CD14-positive monocyte (primary cell): ENCODE measurements around the gene RBM10. TPM values are rescaled to one million over a fixed set of nuclear protein-coding genes. Genes with fewer than 3 reads are reported as not detected.

Source experiments
- DNase-seq, 3 donors: peaks; one replicate each; pipeline ENCODE4 v3.0.0-alpha.2; 2011 to 2022
- H2AFZ ChIP-seq: 2 replicates; pipeline ENCODE4 v1.6.0; 2012; ENCODE audit warnings: mild to moderate bottlenecking, low read depth, low read length, inconsistent platforms; ENCODE audit not compliant: insufficient read depth, poor library complexity, severe bottlenecking
- H3K27ac ChIP-seq, 2 donors: 1 replicate in 1 of 2; 2 replicates in 1 of 2; pipeline ENCODE4 v1.5.1; 2012 to 2013; ENCODE audit warnings: low read length in 2 of 2, control low read depth in 1 of 2, inconsistent platforms in 1 of 2, low read depth in 1 of 2, mild to moderate bottlenecking in 1 of 2
- H3K27me3 ChIP-seq, 2 donors: one replicate each; pipeline versions ENCODE4 v1.6.0 to v1.6.1; 2011 to 2013; ENCODE audit warnings: low read length in 2 of 2; ENCODE audit not compliant: control insufficient read depth in 2 of 2, insufficient read depth in 2 of 2
- H3K36me3 ChIP-seq, 2 donors: replicated peaks in 1 of 2; 1 replicate in 1 of 2; 2 replicates in 1 of 2; pipeline versions ENCODE4 v1.5.1 to v1.6.1; 2012 to 2013; ENCODE audit warnings: low read length in 2 of 2, control low read depth in 1 of 2, inconsistent platforms in 1 of 2, mild to moderate bottlenecking in 1 of 2; ENCODE audit not compliant: insufficient read depth in 2 of 2, control insufficient read depth in 1 of 2
- H3K4me1 ChIP-seq, 2 donors: 1 replicate in 1 of 2; 2 replicates in 1 of 2; pipeline versions ENCODE4 v1.5.1 to v1.6.1; 2012 to 2013; ENCODE audit warnings: low read length in 2 of 2, control low read depth in 1 of 2, inconsistent platforms in 1 of 2, mild to moderate bottlenecking in 1 of 2, moderate library complexity in 1 of 2; ENCODE audit not compliant: insufficient read depth in 2 of 2, control insufficient read depth in 1 of 2
- H3K4me2 ChIP-seq: replicated peaks from 2 replicates; pipeline ENCODE3; 2012; ENCODE audit warnings: low read length, moderate library complexity, mild to moderate bottlenecking; ENCODE audit not compliant: poor library complexity, severe bottlenecking; ENCODE audit errors: extremely low read depth
- H3K4me3 ChIP-seq, 3 experiments: fragments of 200-600 bp in 1 of 3; sonication (generic) in 1 of 3; replicated peaks in 1 of 3; 1 replicate in 2 of 3; 2 replicates in 1 of 3; pipeline ENCODE4 v1.5.1; 2011 to 2013; ENCODE audit warnings: low read length in 3 of 3, mild to moderate bottlenecking in 3 of 3, control low read depth in 2 of 3, low read depth in 2 of 3, inconsistent platforms in 1 of 3, moderate library complexity in 1 of 3
- H3K79me2 ChIP-seq: 2 replicates; pipeline ENCODE4 v1.6.0; 2012; ENCODE audit warnings: mild to moderate bottlenecking, control low read depth, inconsistent platforms, low read length, moderate library complexity; ENCODE audit not compliant: insufficient read depth
- H3K9ac ChIP-seq: 2 replicates; pipeline ENCODE4 v1.6.0; 2017; ENCODE audit warnings: low read length, mild to moderate bottlenecking; ENCODE audit not compliant: insufficient read depth, poor library complexity, severe bottlenecking
- H3K9me3 ChIP-seq, 2 donors: replicated peaks in 1 of 2; 1 replicate in 1 of 2; 2 replicates in 1 of 2; pipeline versions ENCODE4 v1.5.1 to v1.6.1; 2012 to 2013; ENCODE audit warnings: low read length in 2 of 2, control low read depth in 1 of 2; ENCODE audit not compliant: control insufficient read depth in 1 of 2, insufficient read depth in 1 of 2
- H4K20me1 ChIP-seq: 2 replicates; pipeline ENCODE4 v1.6.0; 2012; ENCODE audit warnings: mild to moderate bottlenecking, low read length, control low read depth, moderate library complexity; ENCODE audit not compliant: insufficient read depth
- H3K27ac Mint-ChIP-seq, 7 donors: one replicate each; pipeline ENCODE4 v1.8.0; 2020; ENCODE audit warnings: mild to moderate bottlenecking in 7 of 7, mixed read lengths in 7 of 7, moderate library complexity in 6 of 7, inconsistent platforms in 2 of 7
- H3K27me3 Mint-ChIP-seq, 3 donors: one replicate each; pipeline ENCODE4 v1.8.0; 2021 to 2022; ENCODE audit warnings: low read depth in 3 of 3, mild to moderate bottlenecking in 3 of 3, mixed read lengths in 3 of 3, moderate library complexity in 3 of 3, inconsistent platforms in 1 of 3
- H3K36me3 Mint-ChIP-seq, 2 donors: one replicate each; pipeline ENCODE4 v1.8.0; 2020; ENCODE audit warnings: mixed read lengths in 2 of 2, inconsistent platforms in 1 of 2, mild to moderate bottlenecking in 1 of 2
- H3K4me1 Mint-ChIP-seq: one replicate; pipeline ENCODE4 v1.8.0; 2020; ENCODE audit warnings: mild to moderate bottlenecking, mixed read lengths
- H3K4me3 Mint-ChIP-seq, 2 donors: one replicate each; pipeline ENCODE4 v1.8.0; 2020; ENCODE audit warnings: mild to moderate bottlenecking in 2 of 2, mixed read lengths in 2 of 2, moderate library complexity in 1 of 2
- H3K9me3 Mint-ChIP-seq, 7 donors: one replicate each; pipeline ENCODE4 v1.8.0; 2020 to 2022; ENCODE audit warnings: mixed read lengths in 7 of 7, mild to moderate bottlenecking in 6 of 7, moderate library complexity in 6 of 7, inconsistent platforms in 2 of 7
- WGBS: methylation state at CpG from one replicate; pipeline ENCODE4 v1.1.5; 2013; ENCODE audit warnings: missing lambda C conversion rate; ENCODE audit not compliant: insufficient coverage; 5-methylcytosine and 5-hydroxymethylcytosine counted together
- intact Hi-C, 2 donors: fragments of 100-400 bp; cut with micrococcal nuclease; formaldehyde crosslinking; loops; one replicate each; pipeline versions ENCODE4 v1.15.0 to v1.15.1; 2023
- polyA plus RNA-seq, 3 donors: library from polyadenylated mRNA; depleted of rRNA in 1 of 3; unstranded in 2 of 3; stranded (reverse) in 1 of 3; fragments of 300-500 nt in 2 of 3; fragments of >200 nt in 1 of 3; fragmentation: Illumina TruSeq in 2 of 3; gene quantifications; 1 replicate in 2 of 3; 2 replicates in 1 of 3; pipeline ENCODE4 v1.2.3, GENCODE V29; 2012 to 2021
- TF ChIP-seq, protein P1 (sequence below): fragments of 200-600 bp; IDR thresholded peaks from one replicate; pipeline ENCODE4 v1.8.0; 2022; ENCODE audit warnings: antibody characterized with exemption, mild to moderate bottlenecking

Gene RBM10
- polyA plus RNA-seq, 3 donors: 7.3 to 29.4 (median 14.0) TPM

DNA sequence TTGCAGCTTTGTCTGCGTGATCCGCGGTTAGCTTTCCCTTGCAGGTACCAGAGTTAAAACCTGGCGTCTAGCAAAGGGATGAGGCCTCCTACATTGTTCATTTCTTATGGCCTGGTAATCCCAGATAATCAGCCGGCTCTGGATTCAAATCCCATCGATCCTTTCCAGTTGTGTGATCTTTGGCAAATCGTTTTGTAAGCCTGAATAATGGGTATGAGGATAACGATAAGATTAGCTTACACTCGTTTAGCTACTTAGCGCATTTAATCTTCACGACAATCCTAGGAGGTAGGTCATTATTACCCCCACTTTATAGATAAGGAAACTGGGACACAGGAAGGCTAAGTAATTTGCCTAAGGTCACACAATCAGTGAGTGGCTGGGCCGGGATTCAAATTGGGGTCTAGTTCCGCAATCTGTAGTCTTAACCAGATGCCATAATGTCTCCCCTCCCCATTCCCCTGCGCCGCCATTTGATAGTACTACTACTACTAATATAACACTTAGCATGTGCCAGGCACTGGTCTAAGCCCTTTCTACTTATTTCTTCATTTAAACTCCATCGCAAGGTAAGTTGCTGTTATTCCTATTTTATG is 46.9 kb downstream of the RBM10 start:
- peak overlapping the region; percentile 83 for H2AFZ ChIP-seq
- peaks cover 0 to 7% (median 0%) of the 10 kb centered on the region in 7 donors for H3K9me3 Mint-ChIP-seq
- H3K9me3 ChIP-seq: no peaks in the 10 kb centered on the region
- H3K79me2 ChIP-seq: peaks cover 41% of the 10 kb centered on the region
- peaks cover 15% of the 10 kb centered on the region for H4K20me1 ChIP-seq
- peaks cover 6 to 20% of the 10 kb centered on the region in 2 donors for H3K36me3 Mint-ChIP-seq
- H3K27ac ChIP-seq: no peak overlapping the region
- peaks cover 52 to 53% of the 10 kb centered on the region in 2 donors for H3K4me1 ChIP-seq
- H3K4me2 ChIP-seq: peak overlapping the region; percentile 91
- peaks cover 0 to 11% of the 10 kb centered on the region in 2 donors for H3K36me3 ChIP-seq
- H3K27me3 ChIP-seq: peaks cover 0 to 3% of the 10 kb centered on the region in 2 donors
- DNase-seq: no peak
- TF ChIP-seq, protein P1, sequence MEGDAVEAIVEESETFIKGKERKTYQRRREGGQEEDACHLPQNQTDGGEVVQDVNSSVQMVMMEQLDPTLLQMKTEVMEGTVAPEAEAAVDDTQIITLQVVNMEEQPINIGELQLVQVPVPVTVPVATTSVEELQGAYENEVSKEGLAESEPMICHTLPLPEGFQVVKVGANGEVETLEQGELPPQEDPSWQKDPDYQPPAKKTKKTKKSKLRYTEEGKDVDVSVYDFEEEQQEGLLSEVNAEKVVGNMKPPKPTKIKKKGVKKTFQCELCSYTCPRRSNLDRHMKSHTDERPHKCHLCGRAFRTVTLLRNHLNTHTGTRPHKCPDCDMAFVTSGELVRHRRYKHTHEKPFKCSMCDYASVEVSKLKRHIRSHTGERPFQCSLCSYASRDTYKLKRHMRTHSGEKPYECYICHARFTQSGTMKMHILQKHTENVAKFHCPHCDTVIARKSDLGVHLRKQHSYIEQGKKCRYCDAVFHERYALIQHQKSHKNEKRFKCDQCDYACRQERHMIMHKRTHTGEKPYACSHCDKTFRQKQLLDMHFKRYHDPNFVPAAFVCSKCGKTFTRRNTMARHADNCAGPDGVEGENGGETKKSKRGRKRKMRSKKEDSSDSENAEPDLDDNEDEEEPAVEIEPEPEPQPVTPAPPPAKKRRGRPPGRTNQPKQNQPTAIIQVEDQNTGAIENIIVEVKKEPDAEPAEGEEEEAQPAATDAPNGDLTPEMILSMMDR: no peak
- H3K4me1 Mint-ChIP-seq: peaks cover 49% of the 10 kb centered on the region
- H3K27me3 Mint-ChIP-seq: peaks cover 0 to 39% (median 3%) of the 10 kb centered on the region in 3 donors
- no CpG with 5 or more reads among the region's 16 CpGs for WGBS
- H3K9ac ChIP-seq: no peak overlapping the region
- intact Hi-C loops: loop anchor here (2.0 to 10.0 kb wide), 7 partner anchors 190 to 643 kb away; partner anchors contain the start of genes ZNF41 (in 1 of the 2) and ZNF81 (in 1 of the 2)
- H3K4me3 ChIP-seq: peak overlapping the region in 2 of 3 experiments; percentile 71 to 84
- H3K27ac Mint-ChIP-seq: no peak overlapping the region
- peak overlapping the region; percentile 86 to 96 for H3K4me3 Mint-ChIP-seq

DNA sequence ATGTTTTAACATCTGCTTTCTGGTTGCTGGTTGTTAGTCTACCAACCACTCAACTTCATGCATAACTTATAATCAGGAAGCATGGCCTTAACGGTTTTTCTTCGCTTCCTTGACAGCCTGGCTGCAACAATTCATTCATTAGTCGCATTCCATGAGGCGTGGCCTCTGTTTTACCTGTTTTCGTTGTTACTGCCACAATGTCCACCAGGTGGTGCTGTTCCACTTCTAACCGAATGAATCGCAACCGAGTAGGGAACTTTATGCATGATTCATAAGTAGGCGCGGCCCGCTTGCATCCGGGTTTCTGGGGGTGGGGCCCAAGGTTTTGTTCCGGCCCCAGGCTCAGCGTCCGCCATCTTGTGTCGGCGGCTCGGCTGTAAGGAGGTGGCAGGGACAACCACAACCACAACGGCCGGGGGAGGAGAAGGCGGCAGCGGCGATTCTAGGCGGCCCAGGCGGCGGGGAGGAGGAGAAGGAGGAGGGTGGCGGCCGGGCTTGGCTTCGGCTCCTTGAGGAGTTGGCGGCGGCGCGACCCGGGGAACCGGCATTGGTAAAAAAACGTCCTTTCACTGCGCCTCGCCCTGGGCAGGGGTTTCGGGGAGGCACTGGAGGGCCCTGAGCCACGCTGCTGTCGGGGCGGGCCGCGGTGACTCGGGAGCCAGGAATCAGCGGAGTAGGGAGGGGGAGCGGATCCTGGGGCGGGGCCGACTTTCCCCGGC is 48.6 kb downstream of the RBM10 start, which contains the start of gene UBA1:
TSS of gene UBA1 (plus strand) at position 355 of the 719 bp plus-strand sequence. CDS start 4,974 bp downstream, outside the sequence.
- Histone ChIP-seq H3K9me3 (no peaks in the 10 kb centered on the region), H3K27me3 (peaks cover 0 to 3% of the 10 kb centered on the region in 2 donors), H3K4me3 (peak within 1 kb of the TSS; percentile 89 to 96 (median 92)), H2AFZ (peak within 1 kb of the TSS; percentile 90), H3K79me2 (peaks cover 58% of the 10 kb centered on the region), H3K27ac (peak within 1 kb of the TSS; percentile 82 to 98), H3K36me3 (peaks cover 7 to 21% of the 10 kb centered on the region in 2 donors), H3K9ac (peak within 1 kb of the TSS; percentile 99), H3K4me1 (peaks cover 55 to 56% of the 10 kb centered on the region in 2 donors), H4K20me1 (peaks cover 32% of the 10 kb centered on the region), H3K4me2 (peak within 1 kb of the TSS; percentile 80)
- peaks cover 55% of the 10 kb centered on the region for H3K4me1 Mint-ChIP-seq
- H3K27me3 Mint-ChIP-seq: peaks cover 0 to 31% (median 0%) of the 10 kb centered on the region in 3 donors
- peak within 1 kb of the TSS; percentile 95 to 99 (median 98) for H3K27ac Mint-ChIP-seq
- H3K4me3 Mint-ChIP-seq: peak within 1 kb of the TSS; percentile 86 to 93
- TF ChIP-seq, protein P1: peak; percentile 57
- intact Hi-C loops: loop anchor here (2.0 to 10.0 kb wide), 7 partner anchors 189 to 641 kb away; partner anchors contain the start of genes ZNF41 (in 1 of the 2) and ZNF81 (in 1 of the 2)
- peak; percentile 90 to 97 (median 92) for DNase-seq
- H3K36me3 Mint-ChIP-seq: peaks cover 14 to 37% of the 10 kb centered on the region in 2 donors
- WGBS: 0% methylated on average over 19 of the region's 50 CpGs
- H3K9me3 Mint-ChIP-seq: peaks cover 0 to 7% (median 0%) of the 10 kb centered on the region in 7 donors
